ENCODE data around the gene MAST4.

DNA sequence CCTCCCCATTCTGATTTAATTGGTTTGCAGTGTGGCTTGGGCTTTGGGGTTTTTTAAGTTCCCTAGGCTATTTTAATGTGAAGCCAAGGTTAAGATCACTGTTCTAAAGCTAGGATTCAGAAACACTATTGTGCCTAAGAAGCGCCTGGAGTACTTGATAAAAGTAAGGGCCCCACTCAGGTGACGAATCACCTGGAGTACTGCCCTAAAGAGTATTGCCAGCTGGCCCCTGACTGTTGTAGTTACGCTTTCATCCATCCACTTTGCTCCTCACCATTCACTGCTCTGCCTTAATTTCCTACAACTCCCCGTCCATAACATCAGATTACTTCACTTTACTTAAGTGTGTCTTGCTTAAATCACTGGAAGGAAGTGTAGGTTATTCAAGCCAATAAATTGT, 481.1 kb downstream of the MAST4 start:
- TF ChIP-seq POLR2AphosphoS5 (IDR thresholded peaks at IDR 0.05; ENCODE audit: low read depth, low read length) (no peak), SPI1 (IDR thresholded peaks at IDR 0.05; ENCODE audit: low read depth, low read length) (no peak), POLR2A (IDR thresholded peaks at IDR 0.05; ENCODE audit: low read depth, low read length) (no peak), TAF1 (IDR thresholded peaks at IDR 0.05; ENCODE audit: low read depth, low read length) (no peak), POU2F2 (IDR thresholded peaks at IDR 0.05; ENCODE audit: low read depth, low read length) (no peak), PAX5 (IDR thresholded peaks at IDR 0.05; ENCODE audit: insufficient read depth, low read length, severe bottlenecking) (no peak)

Data from GM12891 (cell line).